ENCODE measurements around the gene KRT85.
"Not testable (repeated sequence)": the region's sequence is repeated elsewhere in the genome, so short reads cannot be mapped to it uniquely, and the experiment has no call there.

Gene KRT85

DNA sequence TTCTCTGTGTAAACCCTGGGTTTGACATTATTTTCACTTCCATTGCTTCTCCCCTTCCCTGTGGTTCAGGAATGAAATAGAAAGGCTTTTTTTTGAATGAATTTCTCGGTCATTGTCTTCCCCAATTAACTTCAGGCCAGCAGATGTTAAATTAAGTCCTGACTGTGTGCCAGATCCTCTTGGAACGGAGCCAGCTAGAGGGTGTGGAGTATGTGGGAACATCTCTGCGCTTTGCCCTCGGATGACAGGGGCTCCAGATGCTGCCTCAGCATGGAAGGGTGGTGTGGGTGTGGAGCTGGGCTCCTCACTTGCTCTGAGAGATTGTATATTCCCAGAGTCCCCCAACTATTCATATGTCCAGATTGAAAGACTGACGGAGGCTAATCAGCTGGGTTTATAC, 13.1 kb downstream of the KRT85 start:
- no peak overlapping the region for H3K9ac ChIP-seq (ENCODE audit: low read length)
- no peaks in the 10 kb centered on the region for H3K36me3 ChIP-seq (ENCODE audit: insufficient read depth, low read length)
- no peak overlapping the region for H3K27ac ChIP-seq (ENCODE audit: low read depth, low read length)
- no peak overlapping the region for H3K4me3 ChIP-seq (ENCODE audit: low read depth in 1 of 2, low read length in 2 of 2)
- H3K27me3 ChIP-seq (ENCODE audit: control insufficient read depth in 1 of 2, insufficient read depth in 2 of 2, low read length in 2 of 2), result peaks cover 0 to 4% of the 10 kb centered on the region in 2 donors
- H3K9me3 ChIP-seq (ENCODE audit: low read length), result no peaks in the 10 kb centered on the region
- no peaks in the 10 kb centered on the region for H3K4me1 ChIP-seq (ENCODE audit: insufficient read depth, low read length)

DNA sequence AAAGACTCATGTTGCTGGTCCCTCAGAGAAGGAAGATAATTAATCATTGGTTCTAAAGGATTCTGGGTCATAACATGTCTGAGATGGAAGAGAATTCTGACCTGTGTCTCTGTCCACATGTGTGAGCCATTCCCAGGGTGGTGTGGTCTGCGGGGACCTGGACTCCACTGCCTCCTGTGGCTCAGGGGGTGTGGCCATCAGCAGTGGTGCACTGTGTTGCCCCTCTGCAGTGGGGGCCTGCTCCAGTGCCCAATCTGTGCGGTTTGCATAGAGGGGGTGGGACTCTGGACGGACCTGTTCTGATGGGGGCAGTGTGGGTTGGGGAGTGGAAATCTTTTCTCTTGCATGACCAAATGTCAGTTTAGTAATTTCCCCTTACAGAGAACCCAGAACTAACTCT, 13.5 kb downstream of the KRT85 start:
- no peaks in the 10 kb centered on the region for H3K9me3 ChIP-seq (ENCODE audit: low read length)
- H3K4me1 ChIP-seq (ENCODE audit: insufficient read depth, low read length), result no peaks in the 10 kb centered on the region
- no peak overlapping the region for H3K27ac ChIP-seq (ENCODE audit: low read depth, low read length)
- H3K27me3 ChIP-seq (ENCODE audit: control insufficient read depth in 1 of 2, insufficient read depth in 2 of 2, low read length in 2 of 2), result peaks cover 0 to 4% of the 10 kb centered on the region in 2 donors
- H3K4me3 ChIP-seq (ENCODE audit: low read depth in 1 of 2, low read length in 2 of 2), result no peak overlapping the region
- no peak overlapping the region for H3K9ac ChIP-seq (ENCODE audit: low read length)
- no peaks in the 10 kb centered on the region for H3K36me3 ChIP-seq (ENCODE audit: insufficient read depth, low read length)

DNA sequence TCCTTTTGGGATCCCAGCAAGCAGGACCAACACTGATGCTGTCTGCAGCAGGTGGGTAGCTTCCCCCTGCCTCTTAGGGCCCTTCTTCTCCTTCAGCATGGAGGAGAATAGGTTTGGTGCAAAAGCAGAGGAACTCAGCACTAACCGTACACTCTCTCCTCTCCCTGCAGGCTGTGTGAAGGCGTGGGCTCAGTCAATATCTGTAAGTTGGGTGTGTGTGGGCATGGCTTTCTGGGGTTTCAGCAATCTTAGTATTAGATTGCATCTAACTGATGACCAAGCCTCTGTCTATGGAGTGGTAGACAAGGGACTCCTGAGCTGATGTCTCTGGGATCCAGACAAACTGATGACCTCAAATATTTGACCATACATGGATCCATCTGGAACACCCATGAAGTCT, 14.3 kb downstream of the KRT85 start:
- no peaks in the 10 kb centered on the region for H3K36me3 ChIP-seq (ENCODE audit: insufficient read depth, low read length)
- no peak overlapping the region for H3K4me3 ChIP-seq (ENCODE audit: low read depth in 1 of 2, low read length in 2 of 2)
- no peaks in the 10 kb centered on the region for H3K4me1 ChIP-seq (ENCODE audit: insufficient read depth, low read length)
- H3K27me3 ChIP-seq (ENCODE audit: control insufficient read depth in 1 of 2, insufficient read depth in 2 of 2, low read length in 2 of 2), result peaks cover 0 to 4% of the 10 kb centered on the region in 2 donors
- no peak overlapping the region for H3K27ac ChIP-seq (ENCODE audit: low read depth, low read length)
- no peaks in the 10 kb centered on the region for H3K9me3 ChIP-seq (ENCODE audit: low read length)
- H3K9ac ChIP-seq (ENCODE audit: low read length), result no peak overlapping the region

DNA sequence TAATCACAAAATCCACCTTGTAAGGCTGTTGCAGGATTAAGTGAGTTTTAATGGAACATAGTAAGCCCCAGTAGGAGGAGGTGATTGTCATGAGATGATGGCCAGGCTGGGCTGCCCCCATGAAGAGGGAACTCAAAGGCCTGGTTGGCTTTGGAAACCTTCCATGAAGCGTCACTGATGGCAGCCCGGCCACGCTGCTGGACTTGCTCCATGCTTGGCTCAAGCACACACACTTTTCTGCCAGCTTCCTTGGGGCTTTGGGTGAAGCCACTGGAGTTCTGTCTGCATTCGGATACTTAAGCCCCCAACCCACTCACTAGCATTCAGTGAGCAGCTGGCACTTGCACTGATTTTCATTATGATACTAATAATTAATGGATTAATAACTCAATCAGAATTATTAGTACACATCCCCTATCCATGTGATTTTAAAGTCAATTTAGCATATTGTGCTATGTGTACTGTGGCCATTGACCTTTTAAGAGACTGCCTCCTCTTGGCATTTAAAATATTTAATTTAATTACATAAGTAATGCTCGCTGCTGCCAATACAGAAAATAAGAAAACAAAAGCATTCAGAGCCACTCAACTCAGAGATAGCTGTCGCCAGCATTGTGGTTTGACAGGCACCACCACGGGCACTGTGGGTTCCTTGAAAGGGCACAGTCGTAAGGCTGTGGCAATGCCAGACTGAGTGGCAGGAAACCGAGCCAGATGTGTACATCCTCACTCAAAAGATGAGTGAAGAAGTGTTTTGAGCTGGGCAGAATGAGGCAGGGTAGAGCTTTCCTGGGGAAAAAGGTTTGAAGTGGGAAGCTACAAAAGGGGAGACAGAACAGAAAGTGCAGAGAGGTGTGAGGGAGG, 15.9 kb downstream of the KRT85 start:
- H3K9me3 ChIP-seq (ENCODE audit: low read length), result no peaks in the 10 kb centered on the region
- no peak overlapping the region for H3K9ac ChIP-seq (ENCODE audit: low read length)
- H3K4me3 ChIP-seq (ENCODE audit: low read depth in 1 of 2, low read length in 2 of 2), result no peak overlapping the region
- peaks cover 0 to 4% of the 10 kb centered on the region in 2 donors for H3K27me3 ChIP-seq (ENCODE audit: control insufficient read depth in 1 of 2, insufficient read depth in 2 of 2, low read length in 2 of 2)
- no peak overlapping the region for H3K27ac ChIP-seq (ENCODE audit: low read depth, low read length)
- H3K36me3 ChIP-seq (ENCODE audit: insufficient read depth, low read length), result no peaks in the 10 kb centered on the region
- H3K4me1 ChIP-seq (ENCODE audit: insufficient read depth, low read length), result no peaks in the 10 kb centered on the region

DNA sequence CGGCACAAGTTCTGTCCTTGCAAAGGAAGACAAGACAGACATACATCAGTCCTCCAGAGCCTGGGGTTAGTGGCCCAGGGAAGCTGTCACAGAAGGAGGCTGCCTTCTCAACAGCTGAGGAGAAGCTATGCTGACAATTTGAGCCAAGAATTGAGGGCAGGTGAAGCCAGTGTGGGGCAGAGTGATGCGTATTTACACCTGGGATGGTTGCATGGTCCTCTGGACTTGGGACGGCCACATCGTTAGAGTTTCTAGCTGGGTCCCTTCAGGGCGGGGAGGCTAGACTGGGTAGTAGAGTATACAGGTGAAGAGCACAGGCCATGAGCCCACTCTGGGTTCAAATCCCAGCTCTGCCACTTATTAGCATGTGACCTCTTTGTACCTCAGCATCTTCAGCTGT, 16.5 kb downstream of the KRT85 start:
- Histone ChIP-seq H3K27ac (ENCODE audit: low read depth, low read length) (no peak overlapping the region), H3K4me3 (ENCODE audit: low read depth in 1 of 2, low read length in 2 of 2) (no peak overlapping the region), H3K27me3 (ENCODE audit: control insufficient read depth in 1 of 2, insufficient read depth in 2 of 2, low read length in 2 of 2) (no peaks in the 10 kb centered on the region), H3K9ac (ENCODE audit: low read length) (no peak overlapping the region), H3K4me1 (ENCODE audit: insufficient read depth, low read length) (no peaks in the 10 kb centered on the region), H3K36me3 (ENCODE audit: insufficient read depth, low read length) (no peaks in the 10 kb centered on the region), H3K9me3 (ENCODE audit: low read length) (no peaks in the 10 kb centered on the region)

DNA sequence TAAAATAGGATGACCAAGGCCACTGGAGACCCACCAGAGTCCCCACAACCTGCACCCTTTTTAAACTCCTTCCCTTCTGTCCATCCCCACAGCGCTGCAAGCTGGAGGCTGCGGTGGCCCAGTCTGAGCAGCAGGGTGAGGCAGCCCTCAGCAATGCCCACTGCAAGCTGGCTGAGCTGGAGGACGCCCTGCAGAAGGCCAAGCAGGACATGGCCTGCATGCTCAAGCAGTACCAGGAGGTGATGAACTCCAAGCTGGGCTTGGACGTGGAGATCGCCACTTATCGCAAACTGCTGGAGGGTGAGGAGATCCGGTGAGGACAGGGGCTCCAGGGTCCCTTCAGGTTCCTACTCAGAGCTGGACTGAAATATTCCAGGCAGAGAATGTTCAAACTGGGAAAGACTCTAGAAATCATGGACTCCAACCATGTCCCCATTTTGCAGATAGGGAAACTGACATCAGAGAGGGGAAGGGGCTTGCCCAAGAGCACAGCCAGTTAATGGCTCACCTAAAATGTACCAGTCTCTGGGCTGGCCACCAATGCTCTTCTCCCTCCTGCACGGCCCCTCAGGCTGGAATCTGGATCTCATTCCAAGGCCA, 17.2 kb downstream of the KRT85 start:
- Histone ChIP-seq H3K27me3 (ENCODE audit: control insufficient read depth in 1 of 2, insufficient read depth in 2 of 2, low read length in 2 of 2) (no peaks in the 10 kb centered on the region), H3K9me3 (ENCODE audit: low read length) (no peaks in the 10 kb centered on the region), H3K27ac (ENCODE audit: low read depth, low read length) (no peak overlapping the region), H3K9ac (ENCODE audit: low read length) (no peak overlapping the region), H3K4me3 (ENCODE audit: low read depth in 1 of 2, low read length in 2 of 2) (no peak overlapping the region), H3K36me3 (ENCODE audit: insufficient read depth, low read length) (no peaks in the 10 kb centered on the region), H3K4me1 (ENCODE audit: insufficient read depth, low read length) (no peaks in the 10 kb centered on the region)

DNA sequence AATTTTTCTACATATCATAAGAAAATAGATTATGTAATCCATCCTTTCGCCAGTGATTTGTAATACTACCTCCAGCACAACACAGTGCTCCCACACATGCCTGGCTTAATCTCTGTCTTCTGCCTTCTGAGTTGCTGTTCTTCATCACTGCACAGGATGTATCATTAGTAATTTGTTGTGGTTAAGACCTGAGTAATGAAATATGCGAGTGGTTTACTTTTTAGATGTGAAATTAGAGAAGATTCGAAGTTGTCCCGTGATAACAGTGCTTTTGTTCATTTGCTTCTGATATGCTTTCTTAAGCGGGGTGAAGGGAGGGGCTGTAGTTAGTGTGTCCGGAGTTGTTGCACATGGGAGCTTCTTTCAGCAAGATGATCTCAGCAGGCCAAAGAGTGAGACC, 18.1 kb downstream of the KRT85 start:
- Histone ChIP-seq H3K27me3 (ENCODE audit: control insufficient read depth in 1 of 2, insufficient read depth in 2 of 2, low read length in 2 of 2) (no peaks in the 10 kb centered on the region), H3K4me3 (ENCODE audit: low read depth in 1 of 2, low read length in 2 of 2) (no peak overlapping the region), H3K4me1 (ENCODE audit: insufficient read depth, low read length) (no peaks in the 10 kb centered on the region), H3K9me3 (ENCODE audit: low read length) (no peaks in the 10 kb centered on the region), H3K27ac (ENCODE audit: low read depth, low read length) (no peak overlapping the region), H3K9ac (ENCODE audit: low read length) (no peak overlapping the region), H3K36me3 (ENCODE audit: insufficient read depth, low read length) (no peaks in the 10 kb centered on the region)

DNA sequence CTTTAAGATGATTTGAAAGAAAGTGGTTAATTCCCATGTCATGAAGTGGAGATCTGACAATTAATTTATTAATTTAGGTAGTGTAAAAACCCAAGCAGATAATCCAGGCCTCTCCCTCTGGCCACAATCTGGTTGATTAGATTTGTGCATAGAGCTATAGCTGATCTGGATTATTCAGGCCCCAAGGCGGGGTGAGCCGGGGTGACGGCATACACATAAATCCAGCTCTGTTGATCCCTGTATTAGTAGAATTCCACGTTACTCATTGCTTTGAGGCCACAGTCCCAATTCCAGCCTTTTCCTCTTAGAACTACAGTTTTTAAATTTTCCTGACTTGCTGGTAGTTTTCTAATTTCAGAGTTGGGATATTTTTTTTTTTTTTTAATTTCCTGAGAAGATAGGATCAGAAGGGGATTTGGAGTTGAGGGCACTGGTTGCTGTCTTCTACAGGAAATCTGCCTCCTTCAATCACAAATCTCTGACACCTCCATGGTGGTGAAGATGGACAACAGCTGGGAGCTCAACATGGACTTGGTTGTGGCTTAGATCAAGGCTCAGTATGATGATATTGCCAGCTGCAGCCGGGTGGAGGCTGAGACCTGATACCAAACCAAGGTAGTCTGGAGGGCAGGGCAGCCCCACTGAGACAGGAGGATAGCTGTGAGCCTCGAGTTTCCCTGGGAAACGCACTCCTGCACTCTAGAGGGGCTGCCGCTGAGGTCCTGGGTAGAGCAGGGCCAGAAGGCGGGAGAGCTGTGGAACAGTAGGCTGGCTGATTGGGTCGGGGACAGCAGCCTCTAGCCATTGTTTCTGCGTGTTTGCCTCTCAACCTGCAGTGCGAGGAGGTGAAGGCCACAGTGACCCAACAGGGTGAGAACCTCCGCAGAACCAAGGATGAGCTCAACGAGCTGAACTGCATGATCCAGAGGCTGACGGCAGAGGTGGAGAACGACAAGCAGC, 19.4 kb downstream of the KRT85 start:
- Histone ChIP-seq H3K27ac (ENCODE audit: low read depth, low read length) (no peak overlapping the region), H3K9ac (ENCODE audit: low read length) (no peak overlapping the region), H3K36me3 (ENCODE audit: insufficient read depth, low read length) (no peaks in the 10 kb centered on the region), H3K27me3 (ENCODE audit: control insufficient read depth in 1 of 2, insufficient read depth in 2 of 2, low read length in 2 of 2) (no peaks in the 10 kb centered on the region), H3K4me3 (ENCODE audit: low read depth in 1 of 2, low read length in 2 of 2) (no peak overlapping the region), H3K9me3 (ENCODE audit: low read length) (peaks cover 7% of the 10 kb centered on the region), H3K4me1 (ENCODE audit: insufficient read depth, low read length) (no peaks in the 10 kb centered on the region)

DNA sequence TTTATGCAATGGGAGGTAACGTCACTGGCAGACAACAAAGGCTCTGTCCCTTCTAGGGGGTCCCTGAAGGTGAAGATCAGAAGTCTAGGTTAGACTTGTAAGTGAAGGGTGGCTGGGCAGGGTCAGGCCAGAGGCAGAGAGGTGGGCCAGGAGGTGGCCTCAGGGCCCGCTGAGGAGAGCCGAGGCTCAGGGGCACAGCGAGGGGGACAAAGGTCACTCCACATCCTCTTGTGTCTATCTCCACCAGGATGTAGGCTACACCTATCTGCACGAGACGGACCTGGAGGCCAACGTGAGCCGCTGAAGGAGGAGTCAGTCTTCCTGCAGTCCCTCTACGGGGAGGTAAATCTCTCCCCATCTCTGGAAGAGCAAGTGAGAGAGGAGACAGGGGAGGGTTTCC, 20.3 kb downstream of the KRT85 start:
- Histone ChIP-seq H3K9ac (ENCODE audit: low read length) (no peak overlapping the region), H3K27me3 (ENCODE audit: control insufficient read depth in 1 of 2, insufficient read depth in 2 of 2, low read length in 2 of 2) (no peaks in the 10 kb centered on the region)

DNA sequence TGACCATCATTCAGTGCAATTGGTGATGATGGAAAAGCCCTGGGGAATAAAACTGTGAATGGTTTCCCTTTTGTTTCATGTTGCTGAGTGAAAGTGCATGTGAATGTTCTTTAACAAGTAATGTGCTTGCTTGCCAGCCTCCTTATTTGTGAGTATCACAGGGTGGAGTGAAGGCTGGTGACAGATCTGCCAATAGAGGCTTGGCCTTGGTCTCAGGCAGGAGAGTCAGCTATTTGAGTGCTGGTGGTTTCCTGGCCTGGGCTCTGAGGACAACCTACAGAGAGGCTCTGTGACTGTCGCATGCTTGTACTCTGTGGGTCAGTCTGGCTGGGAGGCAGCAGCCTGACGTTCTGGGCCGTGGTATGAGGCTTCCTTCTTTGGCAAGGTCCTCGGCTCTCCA, 20.7 kb downstream of the KRT85 start:
- Histone ChIP-seq H3K27ac (ENCODE audit: low read depth, low read length) (no peak overlapping the region), H3K9ac (ENCODE audit: low read length) (no peak overlapping the region), H3K27me3 (ENCODE audit: control insufficient read depth in 1 of 2, insufficient read depth in 2 of 2, low read length in 2 of 2) (no peaks in the 10 kb centered on the region), H3K9me3 (ENCODE audit: low read length) (peaks cover 7% of the 10 kb centered on the region), H3K36me3 (ENCODE audit: insufficient read depth, low read length) (no peaks in the 10 kb centered on the region), H3K4me3 (ENCODE audit: low read depth in 1 of 2, low read length in 2 of 2) (no peak overlapping the region), H3K4me1 (ENCODE audit: insufficient read depth, low read length) (no peaks in the 10 kb centered on the region)

More for the DNA sequence above, 20.3 kb downstream of the KRT85 start:
- no peak overlapping the region for H3K4me3 ChIP-seq (ENCODE audit: low read depth in 1 of 2, low read length in 2 of 2)
- no peaks in the 10 kb centered on the region for H3K36me3 ChIP-seq (ENCODE audit: insufficient read depth, low read length)
- H3K27ac ChIP-seq (ENCODE audit: low read depth, low read length), result no peak overlapping the region
- no peaks in the 10 kb centered on the region for H3K4me1 ChIP-seq (ENCODE audit: insufficient read depth, low read length)
- peaks cover 7% of the 10 kb centered on the region for H3K9me3 ChIP-seq (ENCODE audit: low read length)

DNA sequence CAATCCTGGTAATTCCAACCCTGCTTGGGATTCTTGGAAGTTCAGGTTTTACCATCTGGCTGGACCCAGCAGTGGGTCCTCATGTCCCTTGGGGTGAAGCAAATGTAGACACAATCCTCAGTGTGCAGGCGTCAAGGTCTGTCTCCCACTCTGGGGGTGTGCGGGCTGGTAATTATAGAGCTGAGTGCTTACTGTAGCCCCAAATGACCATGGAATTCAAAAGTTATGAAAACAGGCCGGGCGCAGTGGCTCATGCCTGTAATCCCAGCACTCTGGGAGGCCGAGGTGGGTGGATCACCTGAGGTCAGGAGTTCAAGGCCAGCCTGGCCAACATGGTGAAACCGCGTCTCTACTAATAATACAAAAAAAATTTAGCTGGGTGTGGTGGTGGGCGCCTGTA, 22.2 kb downstream of the KRT85 start:
- not testable (repeated sequence) for H3K27ac ChIP-seq (ENCODE audit: low read depth, low read length); H3K27me3 ChIP-seq (ENCODE audit: control insufficient read depth in 1 of 2, insufficient read depth in 2 of 2, low read length in 2 of 2); H3K9ac ChIP-seq (ENCODE audit: low read length); H3K9me3 ChIP-seq (ENCODE audit: low read length); H3K4me1 ChIP-seq (ENCODE audit: insufficient read depth, low read length); H3K4me3 ChIP-seq (ENCODE audit: low read depth in 1 of 2, low read length in 2 of 2); H3K36me3 ChIP-seq (ENCODE audit: insufficient read depth, low read length)

All from muscle layer of colon (tissue), 2 donors.